Stimulated activated CD4-positive, alpha-beta T cell treated with anti-CD3 and anti-CD28 coated beads, TNF-alpha, amount 100 ng/mL, for 4 hours (primary cell): ENCODE measurements around the gene SPOP.
"Not testable (repeated sequence)": the region's sequence is repeated elsewhere in the genome, so short reads cannot be mapped to it uniquely, and the experiment has no call there.

Source experiments
- DNase-seq, 3 experiments: peaks; one replicate each; pipeline ENCODE4 v3.0.0-alpha.2; 2020; ENCODE audit warnings: low read depth in 3 of 3

SPOP gene

GRCh38 chr17:49572806-49573420 is 105.0 kb downstream of the SPOP start:
- no peak for DNase-seq

- no peak for DNase-seq
These were observed 105.7 kb downstream of the SPOP start for GRCh38 chr17:49572226-49572625.

- no peak for DNase-seq
These were observed 106.1 kb downstream of the SPOP start for GRCh38 chr17:49571764-49572163.

- DNase-seq: no peak
These were observed 106.6 kb downstream of the SPOP start for GRCh38 chr17:49571283-49571682.

GRCh38 chr17:49570540-49571242 is 107.2 kb downstream of the SPOP start:
- no peak for DNase-seq

- not testable (repeated sequence) for DNase-seq
These were observed 109.2 kb downstream of the SPOP start for GRCh38 chr17:49568695-49569047.

GRCh38 chr17:49567871-49568694 is 109.8 kb downstream of the SPOP start:
- DNase-seq: peak; percentile 65 to 77 (median 73)

GRCh38 chr17:49567104-49567521 is 110.8 kb downstream of the SPOP start:
- no peak for DNase-seq

GRCh38 chr17:49566668-49567071 is 111.2 kb downstream of the SPOP start:
- DNase-seq: no peak

GRCh38 chr17:49565948-49566491 is 111.9 kb downstream of the SPOP start:
- DNase-seq: no peak

- no peak for DNase-seq
These were observed 113.3 kb downstream of the SPOP start for GRCh38 chr17:49564638-49565037.

GRCh38 chr17:49557312-49558024 is 120.4 kb downstream of the SPOP start:
- no peak for DNase-seq

- peak; percentile 69 to 74 (median 69) for DNase-seq
These were observed 121.5 kb downstream of the SPOP start for GRCh38 chr17:49556223-49556943.

- DNase-seq: no peak
These were observed 122.2 kb downstream of the SPOP start for GRCh38 chr17:49555495-49556222.

GRCh38 chr17:49554694-49555494 is 123.0 kb downstream of the SPOP start:
- no peak for DNase-seq

- DNase-seq: no peak
These were observed 124.1 kb downstream of the SPOP start for GRCh38 chr17:49553676-49554335.

GRCh38 chr17:49552070-49552751 is 125.7 kb downstream of the SPOP start:
- no peak for DNase-seq
